GM12878 (cell line): ENCODE data around the gene CTNNBL1. TPM values are rescaled to one million over a fixed set of nuclear protein-coding genes. Genes with fewer than 3 reads are reported as not detected.

Source experiments
- ATAC-seq: fragments of 200-7000 bp; cut with Tn5 transposase; 3 replicates; pipeline ENCODE4 v1.9.1; 2020; ENCODE audit warnings: mild to moderate bottlenecking, moderate library complexity
- BruUV-seq: library from RNA; stranded (reverse); fragments of 400-500 nt; replicated peaks from 2 replicates; lab custom pipeline; 2021; lab: Mats Ljungman, UMichigan
- CTCF ChIA-PET: fragments of 300-600 bp; sonication (Branson Sonifier 250); formaldehyde crosslinking; extraction: SDS; loops from one replicate; lab custom pipeline; 2021; ENCODE audit warnings: inconsistent platforms; lab: Yijun Ruan, JAX
- POLR2A ChIA-PET: fragments of 350-600 bp; formaldehyde crosslinking; extraction: SDS; loops from one replicate; lab custom pipeline; 2021; ENCODE audit warnings: inconsistent platforms; lab: Charles Lee
- RAD21 ChIA-PET: fragments of 300-600 bp; sonication (Branson Sonifier 250); formaldehyde crosslinking; loops from one replicate; lab custom pipeline; 2023; ENCODE audit warnings: antibody characterized with exemption; ENCODE audit not compliant: unreplicated experiment; lab: Charles Lee
- SMC1A ChIA-PET: fragments of 300-600 bp; sonication (Branson Sonifier 250); formaldehyde crosslinking; loops from one replicate; lab custom pipeline; 2023; ENCODE audit not compliant: unreplicated experiment, uncharacterized antibody; lab: Charles Lee
- DNase-seq: peaks from one replicate; pipeline ENCODE4 v3.0.0-alpha.2; 2011; ENCODE audit warnings: low read depth, low spot score
- FAIRE-seq: peaks from 3 replicates; lab custom pipeline; 2011; peaks lifted over from hg19 to GRCh38; lab: Jason Lieb, UNC
- H2AFZ ChIP-seq: 2 replicates; pipeline ENCODE4 v1.6.0; 2011; ENCODE audit warnings: low read depth, low read length, control low read depth; ENCODE audit not compliant: control insufficient read depth
- H3K27ac ChIP-seq: 2 replicates; pipeline ENCODE4 v1.5.1; 2011; ENCODE audit warnings: control low read depth; ENCODE audit not compliant: control insufficient read depth, insufficient read depth
- H3K27me3 ChIP-seq, 2 experiments: replicated peaks in 1 of 2; 2 replicates each; pipeline versions ENCODE4 v1.6.0 to v1.6.1; 2011; ENCODE audit warnings: low read length in 1 of 2; ENCODE audit not compliant: control insufficient read depth in 2 of 2, insufficient read depth in 2 of 2
- H3K36me3 ChIP-seq, 2 experiments: 2 replicates each; pipeline ENCODE4 v1.5.1; 2011; ENCODE audit warnings: low read length in 1 of 2; ENCODE audit not compliant: control insufficient read depth in 2 of 2, insufficient read depth in 2 of 2
- H3K4me1 ChIP-seq: 2 replicates; pipeline ENCODE4 v1.6.1; 2011; ENCODE audit warnings: mild to moderate bottlenecking, low read length, moderate library complexity, mixed read lengths; ENCODE audit not compliant: control insufficient read depth, insufficient read depth
- H3K4me2 ChIP-seq: 2 replicates; pipeline ENCODE4 v1.6.0; 2011; ENCODE audit warnings: control low read depth; ENCODE audit not compliant: control insufficient read depth, insufficient read depth
- H3K4me3 ChIP-seq: fragments of 200-600 bp; sonication (generic); 2 replicates; pipeline ENCODE4 v1.5.1; 2016
- H3K79me2 ChIP-seq: 2 replicates; pipeline ENCODE4 v1.6.0; 2011; ENCODE audit warnings: low read length; ENCODE audit not compliant: control insufficient read depth, insufficient read depth
- H3K9ac ChIP-seq: 2 replicates; pipeline ENCODE4 v1.8.0; 2011; ENCODE audit warnings: low read length, control low read depth, mixed read lengths; ENCODE audit not compliant: control insufficient read depth, insufficient read depth
- H3K9me3 ChIP-seq: replicated peaks from 3 replicates; pipeline ENCODE4 v1.5.1; 2011; ENCODE audit warnings: mild to moderate bottlenecking, low read length; ENCODE audit not compliant: control insufficient read depth, insufficient read depth
- H4K20me1 ChIP-seq: 2 replicates; pipeline ENCODE4 v1.6.0; 2011; ENCODE audit not compliant: control insufficient read depth, insufficient read depth
- BHLHE40 ChIP-seq, 2 experiments: fragments of 450-650 bp in 1 of 2; IDR thresholded peaks; 2 replicates each; pipeline ENCODE4 v1.6.1; 2011 to 2017; ENCODE audit warnings: low read depth in 2 of 2, borderline replicate concordance in 1 of 2, improper control_type of control experiment in 1 of 2, low read length in 1 of 2, mild to moderate bottlenecking in 1 of 2
- BRCA1 ChIP-seq: IDR thresholded peaks from 2 replicates; pipeline ENCODE4 v1.6.1; 2011; ENCODE audit warnings: low read depth, low read length, improper control_type of control experiment
- EZH2 ChIP-seq: IDR thresholded peaks from 2 replicates; pipeline ENCODE4 v1.6.1; 2012; ENCODE audit warnings: low read depth, mild to moderate bottlenecking, control low read depth, inconsistent platforms, low read length, borderline replicate concordance; ENCODE audit not compliant: control insufficient read depth
- FOXM1 ChIP-seq: IDR thresholded peaks from 2 replicates; pipeline ENCODE4 v1.6.1; 2012; ENCODE audit warnings: low read depth, mild to moderate bottlenecking, inconsistent platforms, low read length, moderate library complexity
- NRF1 ChIP-seq: conservative IDR thresholded peaks from 2 replicates; pipeline ENCODE4 v1.6.1; 2011; ENCODE audit warnings: mild to moderate bottlenecking, low read depth, low read length, improper control_type of control experiment
- SMAD1 ChIP-seq: fragments of 450-650 bp; IDR thresholded peaks from 2 replicates; pipeline ENCODE4 v1.6.1; 2018; ENCODE audit warnings: mild to moderate bottlenecking, low read depth; ENCODE audit not compliant: partially characterized antibody
- ZNF207 ChIP-seq: fragments of 450-650 bp; IDR thresholded peaks from 2 replicates; pipeline ENCODE4 v1.6.1; 2014; ENCODE audit warnings: antibody characterized with exemption, mild to moderate bottlenecking, borderline replicate concordance
- WGBS: methylation state at CpG from one replicate; pipeline ENCODE4 v1.1.6; 2016; ENCODE audit warnings: low lambda C conversion rate; ENCODE audit not compliant: insufficient replicate concordance, insufficient coverage; ENCODE audit errors: missing lambda C conversion rate; 5-methylcytosine and 5-hydroxymethylcytosine counted together
- in situ Hi-C: fragments of 300-500 bp; cut with MboI; formaldehyde crosslinking; loops from 9 replicates; pipeline ENCODE4 v1.14.3; 2018; ENCODE audit warnings: mixed read lengths
- intact Hi-C: fragments of 100-400 bp; cut with micrococcal nuclease; formaldehyde crosslinking; loops from one replicate; pipeline ENCODE4 v1.14.2; 2022; ENCODE audit not compliant: unreplicated experiment
- polyA plus RNA-seq, 11 experiments: library from polyadenylated mRNA; depleted of rRNA in 4 of 11; unstranded in 6 of 11; stranded (reverse) in 5 of 11; fragments of >200 nt; fragmentation: Nextera tagmentation in 4 of 11; fragmentation: Illumina TruSeq in 1 of 11; extraction: Ambion mirVana in 4 of 11; extraction: Trizol in 1 of 11; gene quantifications; 1 replicate in 1 of 11; 2 replicates in 10 of 11; pipeline versions ENCODE4 v1.2.1 to v1.2.3, GENCODE V29; 2011 to 2016; ENCODE audit warnings: inconsistent platforms in 2 of 11, missing spikeins in 2 of 11, low read depth in 1 of 11
- total RNA-seq, 4 experiments: library from RNA; depleted of rRNA in 3 of 4; stranded (reverse); fragments of >200 nt in 3 of 4; fragmentation: Illumina TruSeq in 1 of 4; extraction: Trizol in 1 of 4; gene quantifications; 2 replicates each; pipeline versions ENCODE4 v1.2.1 to v1.2.3, GENCODE V29; 2013 to 2021
- TF ChIP-seq, protein P1 (sequence below): IDR thresholded peaks from 2 replicates; pipeline ENCODE4 v1.6.1; 2012; ENCODE audit warnings: low read depth, low read length, improper control_type of control experiment
- TF ChIP-seq, protein P2 (sequence below): IDR thresholded peaks from 2 replicates; pipeline ENCODE4 v1.6.1; 2011; ENCODE audit warnings: borderline replicate concordance, low read depth, mild to moderate bottlenecking, moderate library complexity, mixed read lengths, low read length; ENCODE audit not compliant: insufficient read depth; ENCODE audit errors: extremely low read length

The CTNNBL1 gene
- total and polyA plus RNA-seq, 10 of the 15 experiments (the other 5 are each of a cell fraction or from before 2014, with no cell fraction given): 43.1 to 102 (median 67.8) TPM

GRCh38 chr20:37808233-37809070 lies 114.6 kb downstream of the CTNNBL1 start:
- Histone ChIP-seq H3K4me1 (peaks cover 31% of the 10 kb centered on the region), H3K27ac (no peak overlapping the region), H3K79me2 (no peaks in the 10 kb centered on the region), H3K4me2 (no peak overlapping the region), H3K4me3 (no peak overlapping the region), H2AFZ (no peak overlapping the region), H3K27me3 (no peaks in the 10 kb centered on the region), H4K20me1 (no peaks in the 10 kb centered on the region), H3K9ac (no peak overlapping the region), H3K9me3 (no peaks in the 10 kb centered on the region), H3K36me3 (peaks cover 3 to 17% of the 10 kb centered on the region in 2 experiments; a peak in 3 of 4 replicates)
- intact Hi-C loops (no loop called here), in situ Hi-C loops (no loop called here)
- ChIA-PET SMC1A (interaction anchor here (1.3 kb wide), 1 partner anchor 10 kb away, joined by 3 read pairs; no protein-coding TSS in a partner anchor), RAD21 (no interaction called here), POLR2A (no interaction called here), CTCF (interaction anchor here (0.7 to 1.3 kb wide), 2 partner anchors 9 to 71 kb away, joined by 4 read pairs; no protein-coding TSS in a partner anchor)
- ATAC-seq: no peak
- TF ChIP-seq EZH2 (no peak), SMAD1 (no peak), NRF1 (no peak), ZNF207 (no peak)
- TF ChIP-seq, protein P1, sequence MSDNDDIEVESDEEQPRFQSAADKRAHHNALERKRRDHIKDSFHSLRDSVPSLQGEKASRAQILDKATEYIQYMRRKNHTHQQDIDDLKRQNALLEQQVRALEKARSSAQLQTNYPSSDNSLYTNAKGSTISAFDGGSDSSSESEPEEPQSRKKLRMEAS: no peak
- no TSS peak for BruUV-seq
- WGBS: 94% methylated on average over 7 of the region's 7 CpGs
- no peak for FAIRE-seq
- no peak for DNase-seq

GRCh38 chr20:37810027-37810426 lies 116.2 kb downstream of the CTNNBL1 start:
- no peak overlapping the region for H3K9ac ChIP-seq
- H3K27ac ChIP-seq: no peak overlapping the region
- no peak for DNase-seq
- H3K4me2 ChIP-seq: no peak overlapping the region
- ChIA-PET POLR2A (no interaction called here), SMC1A (no interaction called here), CTCF (no interaction called here), RAD21 (no interaction called here)
- peaks cover 18% of the 10 kb centered on the region for H3K4me1 ChIP-seq
- intact Hi-C loops: no loop called here
- BruUV-seq: no TSS peak
- no peak for FAIRE-seq
- no peaks in the 10 kb centered on the region for H3K79me2 ChIP-seq
- TF ChIP-seq FOXM1: no peak
- TF ChIP-seq, protein P2, sequence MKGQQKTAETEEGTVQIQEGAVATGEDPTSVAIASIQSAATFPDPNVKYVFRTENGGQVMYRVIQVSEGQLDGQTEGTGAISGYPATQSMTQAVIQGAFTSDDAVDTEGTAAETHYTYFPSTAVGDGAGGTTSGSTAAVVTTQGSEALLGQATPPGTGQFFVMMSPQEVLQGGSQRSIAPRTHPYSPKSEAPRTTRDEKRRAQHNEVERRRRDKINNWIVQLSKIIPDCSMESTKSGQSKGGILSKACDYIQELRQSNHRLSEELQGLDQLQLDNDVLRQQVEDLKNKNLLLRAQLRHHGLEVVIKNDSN: no peak
- TF ChIP-seq SMAD1: no peak
- TF ChIP-seq BHLHE40 (IDR thresholded peaks at IDR 0.05; ENCODE audit: borderline replicate concordance in 1 of 2, low read depth in 2 of 2, low read length in 1 of 2): no peak
- no peak for TF ChIP-seq BRCA1
- H3K9me3 ChIP-seq: no peaks in the 10 kb centered on the region
- no peak overlapping the region for H2AFZ ChIP-seq
- ATAC-seq: no peak
- peaks cover 2 to 17% of the 10 kb centered on the region in 2 experiments; a peak in 3 of 4 replicates for H3K36me3 ChIP-seq
- H3K4me3 ChIP-seq: no peak overlapping the region
- in situ Hi-C loops: no loop called here
- WGBS: 95% methylated on average over 4 of the region's 4 CpGs
- no peaks in the 10 kb centered on the region for H3K27me3 ChIP-seq
- H4K20me1 ChIP-seq: no peaks in the 10 kb centered on the region
